ENCODE measurements around the gene TLX2. TPM values are rescaled to one million over a fixed set of nuclear protein-coding genes. Genes with fewer than 3 reads are reported as not detected.

TLX2 gene
- polyA plus RNA-seq, 6 donors from 2014 or later = not detected

DNA sequence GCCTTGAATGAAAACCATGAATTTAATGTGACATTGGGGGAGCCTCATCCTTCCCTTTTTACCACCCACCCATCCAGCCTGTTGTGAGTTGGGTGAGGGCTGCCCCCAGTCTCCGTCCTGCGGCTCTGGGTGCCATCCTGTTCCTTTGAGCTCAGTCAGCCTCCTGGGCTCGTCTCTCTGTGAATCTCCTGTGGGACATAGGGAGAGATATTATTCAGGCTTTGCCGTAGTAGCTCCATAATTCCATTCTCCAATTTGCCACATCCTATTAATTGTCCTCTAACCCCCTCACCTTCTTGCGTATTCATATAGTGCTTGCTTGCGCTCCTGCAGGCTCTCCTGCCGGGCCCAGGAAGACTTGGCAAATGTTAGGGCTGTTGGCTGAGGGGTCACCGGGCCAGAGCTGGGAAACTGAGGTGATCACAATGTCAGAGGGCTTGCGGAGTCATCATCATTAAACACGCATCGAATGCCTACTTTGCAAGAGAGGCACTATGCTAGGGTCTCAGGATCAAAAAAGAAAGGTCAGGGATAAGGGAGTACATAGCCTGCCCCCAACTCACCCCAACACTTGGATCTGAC, 12.5 kb downstream of the TLX2 start:
- ATAC-seq (ENCODE audit: low read depth in 2 of 2) (no peak), DNase-seq (no peak)
- Mint-ChIP-seq H3K36me3 (peaks cover 16 to 20% of the 10 kb centered on the region in 2 donors), H3K27ac (peak overlapping the region; percentile 41 to 98 (median 92)), H3K9me3 (no peaks in the 10 kb centered on the region), H3K4me1 (peaks cover 38 to 45% (median 43%) of the 10 kb centered on the region in 3 donors), H3K4me3 (peak overlapping the region; percentile 35 to 86 (median 46)), H3K27me3 (peaks cover 7 to 8% (median 7%) of the 10 kb centered on the region in 3 donors)

DNA sequence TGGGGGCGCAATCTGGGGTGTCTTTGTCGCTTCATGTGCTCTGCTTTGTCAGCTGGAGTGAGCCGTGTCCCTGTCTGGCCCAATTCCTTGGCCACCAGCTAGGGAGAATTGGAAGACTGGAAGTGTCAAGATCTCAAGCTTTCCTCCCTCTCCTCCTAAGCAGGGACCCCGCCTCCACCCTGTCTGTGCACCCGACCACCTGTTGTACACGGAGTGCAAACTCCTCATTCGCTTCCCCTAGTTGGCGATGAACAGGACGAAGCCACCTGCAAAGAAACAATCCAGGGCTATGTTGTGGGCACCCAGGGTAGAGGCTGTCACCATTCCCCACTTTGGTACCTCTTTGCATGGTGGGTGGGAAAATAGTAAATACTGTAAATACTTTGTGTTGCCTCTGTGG, 13.5 kb downstream of the TLX2 start:
- H3K27ac Mint-ChIP-seq = peak overlapping the region in 5 of 6 donors; percentile 18 to 95 (median 91)
- H3K4me1 Mint-ChIP-seq = peaks cover 46 to 55% (median 49%) of the 10 kb centered on the region in 3 donors
- no peaks in the 10 kb centered on the region for H3K9me3 Mint-ChIP-seq
- H3K27me3 Mint-ChIP-seq = no peaks in the 10 kb centered on the region
- ATAC-seq (ENCODE audit: low read depth in 2 of 2) = no peak
- H3K4me3 Mint-ChIP-seq = peak overlapping the region; percentile 83 to 96 (median 94)
- peaks cover 15 to 21% of the 10 kb centered on the region in 2 donors for H3K36me3 Mint-ChIP-seq
- DNase-seq = no peak

DNA sequence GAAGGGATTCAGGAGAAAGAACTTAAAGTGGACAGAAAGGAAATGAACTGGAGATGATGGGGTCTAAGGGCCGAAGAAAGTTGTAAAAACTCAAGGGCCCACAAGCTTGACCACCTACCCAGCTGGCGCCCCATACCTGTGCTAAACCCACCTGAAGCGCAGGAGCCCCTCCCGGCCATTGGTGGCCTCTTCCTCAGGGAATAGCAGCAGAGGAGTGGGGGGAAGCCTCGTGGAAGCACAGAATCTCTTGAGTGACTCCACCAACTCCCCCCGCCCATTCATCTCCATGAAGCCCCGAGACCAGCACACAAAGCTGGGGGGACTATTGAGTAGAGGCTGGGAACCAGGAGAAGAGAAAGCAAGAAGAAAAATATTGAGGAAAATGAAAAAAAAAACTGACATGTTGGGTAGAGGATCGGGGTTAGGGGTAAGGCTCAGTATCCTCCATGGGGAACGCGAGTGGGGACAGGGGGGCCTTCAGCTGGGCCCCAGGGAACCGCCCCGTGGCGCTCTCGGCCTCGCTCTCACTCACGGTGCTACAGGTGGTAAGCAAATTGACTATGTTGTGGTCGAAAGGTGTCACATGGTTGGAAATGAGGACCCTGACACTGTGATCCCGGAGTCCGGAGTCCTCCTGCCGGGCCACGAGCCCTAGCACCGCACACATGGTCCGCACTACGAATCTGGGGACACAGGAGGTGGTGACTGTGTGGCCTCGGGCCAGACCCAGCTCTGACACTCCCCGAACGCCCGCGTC, 14.5 kb downstream of the TLX2 start:
- DNase-seq = no peak
- H3K4me1 Mint-ChIP-seq = peaks cover 46 to 57% (median 49%) of the 10 kb centered on the region in 3 donors

DNA sequence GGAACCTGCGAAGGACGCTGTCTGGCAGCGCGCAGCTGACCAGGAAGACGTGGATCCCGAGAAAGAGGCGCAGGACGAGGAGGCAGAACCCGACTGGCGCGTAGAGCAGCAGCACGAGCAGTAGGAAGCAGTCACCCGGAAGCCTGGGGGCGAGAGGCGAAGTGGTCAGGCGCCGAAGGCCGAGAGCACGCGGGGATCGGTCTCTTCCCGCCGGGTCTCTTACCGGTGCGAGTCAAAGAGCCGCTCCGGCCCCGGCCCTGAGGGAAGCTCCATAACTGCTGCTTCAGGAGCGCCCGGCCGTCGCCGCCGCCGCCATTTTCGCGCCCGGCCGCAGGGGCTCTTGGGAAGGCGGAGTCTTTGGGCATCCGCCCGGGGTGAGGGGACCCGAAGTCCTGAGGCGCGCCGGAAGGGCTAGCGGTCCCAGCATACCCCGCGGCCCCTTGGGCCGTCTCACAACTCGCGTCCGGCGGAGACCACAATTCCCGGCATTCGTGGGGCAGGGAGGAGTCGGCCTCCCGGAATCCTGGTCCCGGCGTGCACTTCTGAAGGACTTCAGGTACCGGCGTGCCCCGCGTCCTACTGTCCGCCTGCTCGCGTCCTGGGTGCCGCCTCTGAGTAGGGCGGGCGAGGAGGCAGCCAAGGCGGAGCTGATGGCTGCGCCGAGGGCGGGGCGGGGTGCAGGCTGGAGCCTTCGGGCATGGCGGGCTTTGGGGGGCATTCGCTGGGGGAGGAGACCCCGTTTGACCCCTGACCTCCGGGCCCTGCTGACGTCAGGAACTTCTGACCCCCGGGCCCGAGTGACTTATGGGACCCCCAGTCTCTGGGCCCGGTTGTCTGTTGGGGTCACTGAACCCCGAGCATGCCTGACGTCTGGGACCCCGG, 15.3 kb downstream of the TLX2 start, which contains the start of the genes AUP1 and HTRA2:
AUP1 (minus strand) TSS at position 350 of the 882 bp plus-strand sequence; CDS start at position 273, 77 bp downstream.
HTRA2 (plus strand) TSS at position 577 of the 882 bp plus-strand sequence; CDS start at position 651, 74 bp downstream.
- DNase-seq (peak; percentile 92), ATAC-seq (ENCODE audit: low read depth in 2 of 2) (peak; percentile 81 to 82)
- Mint-ChIP-seq H3K9me3 (peaks cover 0 to 1% (median 0%) of the 10 kb centered on the region in 7 donors), H3K36me3 (peaks cover 15 to 21% of the 10 kb centered on the region in 2 donors), H3K4me3 (peak within 1 kb of the TSS; percentile 83 to 96 (median 94)), H3K27ac (peak within 1 kb of the TSS; percentile 93 to 97 (median 96)), H3K4me1 (peaks cover 46 to 57% (median 49%) of the 10 kb centered on the region in 3 donors), H3K27me3 (no peaks in the 10 kb centered on the region)

More for the DNA sequence above, 14.5 kb downstream of the TLX2 start:
- ATAC-seq (ENCODE audit: low read depth in 2 of 2) = no peak
- no peaks in the 10 kb centered on the region for H3K27me3 Mint-ChIP-seq
- H3K4me3 Mint-ChIP-seq = peak overlapping the region; percentile 83 to 96 (median 94)
- H3K27ac Mint-ChIP-seq = peak overlapping the region; percentile 93 to 97 (median 95)
- H3K9me3 Mint-ChIP-seq = peaks cover 0 to 1% (median 0%) of the 10 kb centered on the region in 7 donors
- peaks cover 15 to 21% of the 10 kb centered on the region in 2 donors for H3K36me3 Mint-ChIP-seq

GRCh38 chr2:74530239-74531187, 16.3 kb downstream of the TLX2 start:
- H3K36me3 Mint-ChIP-seq = peaks cover 15 to 21% of the 10 kb centered on the region in 2 donors

GRCh38 chr2:74531666-74532065, 17.4 kb downstream of the TLX2 start:
- ATAC-seq (ENCODE audit: low read depth in 2 of 2) = no peak
- Mint-ChIP-seq H3K36me3 (peaks cover 8 to 14% of the 10 kb centered on the region in 2 donors), H3K9me3 (peaks cover 0 to 1% (median 0%) of the 10 kb centered on the region in 7 donors)

More at GRCh38 chr2:74530239-74531187, 16.3 kb downstream of the TLX2 start:
- Mint-ChIP-seq H3K4me3 (peak overlapping the region; percentile 83 to 96 (median 94)), H3K27me3 (no peaks in the 10 kb centered on the region), H3K27ac (peak overlapping the region; percentile 63 to 97 (median 94)), H3K9me3 (peaks cover 0 to 1% (median 0%) of the 10 kb centered on the region in 7 donors), H3K4me1 (peaks cover 46 to 57% (median 49%) of the 10 kb centered on the region in 3 donors)
- ATAC-seq (ENCODE audit: low read depth in 2 of 2) (peak; percentile 19 to 26), DNase-seq (peak; percentile 58)

DNA sequence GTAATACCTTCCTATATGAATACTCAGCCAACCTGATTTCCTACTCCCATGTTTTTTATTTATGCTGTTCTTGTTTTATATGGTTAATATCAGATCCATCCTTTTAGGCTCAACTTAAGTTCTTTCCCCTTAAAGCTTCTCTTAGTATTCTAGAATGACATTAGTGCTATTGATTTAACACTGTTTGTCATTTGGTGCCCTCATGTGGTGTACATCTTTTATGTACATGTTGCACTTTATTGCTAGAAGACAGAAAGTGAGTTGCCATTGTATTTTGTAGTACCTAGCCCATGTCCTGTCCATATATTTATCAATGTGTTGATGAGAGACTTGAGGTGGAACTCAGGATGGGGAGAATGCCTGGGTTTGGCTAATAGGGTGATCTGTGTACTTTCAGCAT, 18.0 kb downstream of the TLX2 start:
- no peak for ATAC-seq (ENCODE audit: low read depth in 2 of 2)
- Mint-ChIP-seq H3K27me3 (no peaks in the 10 kb centered on the region), H3K4me3 (peak overlapping the region; percentile 2 to 96 (median 86)), H3K36me3 (peaks cover 2 to 12% of the 10 kb centered on the region in 2 donors), H3K27ac (peak overlapping the region in 4 of 6 donors; percentile 17 to 95 (median 74)), H3K4me1 (peaks cover 39 to 43% (median 40%) of the 10 kb centered on the region in 3 donors), H3K9me3 (peaks cover 0 to 1% (median 0%) of the 10 kb centered on the region in 7 donors)
- DNase-seq = no peak

More at GRCh38 chr2:74531666-74532065, 17.4 kb downstream of the TLX2 start:
- peak overlapping the region; percentile 17 to 96 (median 86) for H3K4me3 Mint-ChIP-seq
- DNase-seq = no peak
- H3K4me1 Mint-ChIP-seq = peaks cover 38 to 49% (median 42%) of the 10 kb centered on the region in 3 donors
- peak overlapping the region in 3 of 6 donors; percentile 57 to 95 (median 93) for H3K27ac Mint-ChIP-seq
- no peaks in the 10 kb centered on the region for H3K27me3 Mint-ChIP-seq

DNA sequence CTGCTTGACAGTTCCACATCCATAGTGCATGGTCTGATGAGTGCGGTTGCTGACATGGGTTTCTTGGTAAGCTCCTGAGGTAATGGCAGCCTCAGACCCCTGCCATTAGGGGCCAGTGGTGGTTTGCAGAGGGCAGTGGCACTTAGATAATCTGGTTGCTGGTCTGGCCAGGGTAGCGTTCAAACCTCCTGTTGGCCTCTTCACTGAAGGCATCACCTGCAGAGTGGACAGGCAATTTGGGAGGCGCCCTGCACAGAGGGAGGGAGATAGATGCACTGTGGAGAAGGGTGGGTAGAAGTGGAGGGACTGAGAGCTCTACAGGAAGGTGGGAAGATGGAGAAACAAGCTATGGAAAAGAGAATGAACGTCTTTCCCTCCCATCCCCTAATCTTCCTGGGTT, 19.2 kb downstream of the TLX2 start:
- H3K27me3 Mint-ChIP-seq = no peaks in the 10 kb centered on the region
- ATAC-seq (ENCODE audit: low read depth in 2 of 2) = no peak
- no peak overlapping the region for H3K27ac Mint-ChIP-seq
- DNase-seq = no peak
- no peak overlapping the region for H3K4me3 Mint-ChIP-seq
- peaks cover 39 to 42% (median 40%) of the 10 kb centered on the region in 3 donors for H3K4me1 Mint-ChIP-seq
- peaks cover 0 to 5% of the 10 kb centered on the region in 2 donors for H3K36me3 Mint-ChIP-seq
- peaks cover 0 to 1% (median 0%) of the 10 kb centered on the region in 7 donors for H3K9me3 Mint-ChIP-seq

DNA sequence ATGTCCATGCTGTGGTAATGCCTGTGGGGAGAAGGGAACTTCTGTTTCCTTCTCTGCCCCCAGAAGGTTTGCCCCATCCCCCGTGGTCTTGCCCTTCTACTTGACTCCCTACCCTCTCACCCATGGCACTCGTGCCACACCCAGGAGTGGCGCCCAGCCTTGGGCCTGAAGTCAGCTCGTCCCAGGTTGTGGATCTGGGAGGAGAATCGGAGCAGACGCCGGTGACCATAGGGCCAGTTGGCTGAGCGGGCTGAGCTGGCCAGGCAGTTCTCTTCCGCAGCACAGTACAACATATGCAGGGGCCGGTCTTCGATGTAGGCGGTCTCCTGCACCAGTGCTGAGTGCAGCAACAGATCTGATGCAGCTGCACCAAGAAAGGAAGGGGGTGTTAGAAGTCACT, 20.2 kb downstream of the TLX2 start:
- Mint-ChIP-seq H3K27me3 (no peaks in the 10 kb centered on the region), H3K4me3 (no peak overlapping the region), H3K9me3 (peaks cover 0 to 4% (median 0%) of the 10 kb centered on the region in 7 donors), H3K4me1 (peaks cover 42 to 45% (median 43%) of the 10 kb centered on the region in 3 donors), H3K36me3 (peaks cover 5 to 6% of the 10 kb centered on the region in 2 donors), H3K27ac (no peak overlapping the region)
- no peak for DNase-seq
- no peak for ATAC-seq (ENCODE audit: low read depth in 2 of 2)

- ATAC-seq (ENCODE audit: low read depth in 2 of 2) (no peak), DNase-seq (no peak)
- Mint-ChIP-seq H3K27me3 (no peaks in the 10 kb centered on the region), H3K9me3 (peaks cover 0 to 4% (median 0%) of the 10 kb centered on the region in 7 donors), H3K4me1 (peaks cover 42 to 51% (median 51%) of the 10 kb centered on the region in 3 donors), H3K36me3 (peaks cover 5 to 8% of the 10 kb centered on the region in 2 donors), H3K27ac (peak overlapping the region in 1 of 6 donors; percentile 86), H3K4me3 (peak overlapping the region in 1 of 8 donors; percentile 22)
Observed at GRCh38 chr2:74535440-74535965, 21.3 kb downstream of the TLX2 start.

DNA sequence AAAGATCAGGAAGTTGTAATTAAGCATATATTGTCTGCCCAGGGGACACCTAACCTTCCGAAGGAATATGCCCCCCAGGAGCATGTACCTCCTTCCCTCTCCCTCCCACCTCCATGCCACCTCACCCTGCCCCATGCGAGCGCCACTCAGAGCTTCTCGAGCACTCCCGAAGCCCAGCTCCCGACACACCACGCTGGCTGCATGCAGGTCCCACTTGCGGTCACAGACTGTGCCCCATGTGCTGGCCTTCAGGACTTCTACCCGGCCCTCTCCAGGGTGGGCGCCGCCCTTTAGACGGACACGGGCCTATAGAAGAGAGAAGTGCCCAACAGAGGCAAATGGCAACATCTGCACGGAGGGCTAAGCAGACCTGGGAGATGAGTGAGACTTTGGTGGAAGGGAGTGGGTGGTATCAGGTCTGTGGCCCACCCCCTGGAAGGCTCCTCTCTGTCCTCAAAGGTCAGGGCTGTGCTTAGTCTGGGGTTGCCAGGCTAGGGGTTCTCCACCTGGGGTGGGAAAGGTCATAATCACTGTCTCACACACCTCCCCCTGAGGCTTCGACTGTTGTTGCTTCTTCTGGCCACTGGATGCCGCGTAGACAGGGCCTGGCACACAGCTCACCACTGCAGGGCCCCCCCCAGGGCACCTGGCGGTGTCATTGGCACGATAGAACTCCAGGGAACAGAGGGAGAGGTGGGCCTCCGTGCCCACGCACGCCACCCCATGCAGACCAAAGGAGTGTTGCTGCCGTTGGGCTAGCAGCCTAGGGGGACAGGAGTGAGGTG, 22.1 kb downstream of the TLX2 start:
- no peak for ATAC-seq (ENCODE audit: low read depth in 2 of 2)
- Mint-ChIP-seq H3K4me1 (peaks cover 38 to 48% (median 42%) of the 10 kb centered on the region in 3 donors), H3K9me3 (peaks cover 0 to 4% (median 0%) of the 10 kb centered on the region in 7 donors), H3K4me3 (no peak overlapping the region), H3K36me3 (peaks cover 5 to 8% of the 10 kb centered on the region in 2 donors), H3K27ac (peak overlapping the region in 1 of 6 donors; percentile 19), H3K27me3 (no peaks in the 10 kb centered on the region)
- DNase-seq = no peak

All from naive B cell (primary cell).